HPDE6-E6E7 (cell line): ENCODE measurements around the gene PSMB10.

Experiments
- DNase-seq: peaks from one replicate; pipeline ENCODE4 v3.0.0; 2011; ENCODE audit warnings: missing footprints; ENCODE audit errors: extremely low spot score

The PSMB10 gene

GRCh38 chr16:67963662-67964321 is 27.1 kb upstream of the PSMB10 start:
- DNase-seq = no peak

- DNase-seq = no peak
Measured at GRCh38 chr16:67963292-67963661, 26.6 kb upstream of the PSMB10 start.

GRCh38 chr16:67962135-67962534 is 25.5 kb upstream of the PSMB10 start:
- DNase-seq = no peak

GRCh38 chr16:67961551-67961957 is 24.9 kb upstream of the PSMB10 start:
- DNase-seq = peak; percentile 100

GRCh38 chr16:67959536-67960329 is 23.1 kb upstream of the PSMB10 start:
- no peak for DNase-seq

- DNase-seq = no peak
Measured at GRCh38 chr16:67957622-67958021, 21.0 kb upstream of the PSMB10 start.

- DNase-seq = no peak
Measured at GRCh38 chr16:67954421-67955196, 18.0 kb upstream of the PSMB10 start.

GRCh38 chr16:67953641-67954375 is 17.2 kb upstream of the PSMB10 start:
- no peak for DNase-seq

GRCh38 chr16:67951485-67951884 is 14.8 kb upstream of the PSMB10 start:
- DNase-seq = no peak

- no peak for DNase-seq
Measured at GRCh38 chr16:67950335-67950843, 13.7 kb upstream of the PSMB10 start.

GRCh38 chr16:67949645-67950044 is 13.0 kb upstream of the PSMB10 start:
- DNase-seq = no peak

GRCh38 chr16:67948015-67948414 is 11.4 kb upstream of the PSMB10 start:
- DNase-seq = no peak

GRCh38 chr16:67946966-67947558 is 10.4 kb upstream of the PSMB10 start:
- no peak for DNase-seq

- no peak for DNase-seq
Measured at GRCh38 chr16:67946128-67946569, 9.5 kb upstream of the PSMB10 start.

GRCh38 chr16:67945392-67945933 is 8.8 kb upstream of the PSMB10 start:
- DNase-seq = no peak

- DNase-seq = no peak
Measured at GRCh38 chr16:67944690-67945391, 8.2 kb upstream of the PSMB10 start.

GRCh38 chr16:67943619-67944504 is 7.2 kb upstream of the PSMB10 start, which contains the start of gene LCAT:
Gene LCAT (minus strand): TSS chr16:67944120. CDS start chr16:67944101, 19 bp downstream.
- no peak for DNase-seq

GRCh38 chr16:67943256-67943618 is 6.6 kb upstream of the PSMB10 start:
- no peak for DNase-seq
